Spleen (tissue), 11 donors: ENCODE results near the gene NPY. TPM values are rescaled to one million over a fixed set of nuclear protein-coding genes. Genes with fewer than 3 reads are reported as not detected.

Source experiments
- DNase-seq: peaks from one replicate; pipeline ENCODE4 v3.0.0-alpha.2; 2020
- H3K27ac ChIP-seq, 8 donors: fragments of 200-600 bp; sonication (generic) in 7 of 8; 1 replicate in 4 of 8; 2 replicates in 4 of 8; pipeline versions ENCODE4 v1.5.0 to v1.8.0; 2016 to 2021; ENCODE audit warnings: inconsistent platforms in 4 of 8, mild to moderate bottlenecking in 4 of 8, moderate library complexity in 1 of 8
- H3K27me3 ChIP-seq, 7 donors: fragments of 200-600 bp; sonication (generic) in 6 of 7; replicated peaks in 1 of 7; 1 replicate in 4 of 7; 2 replicates in 3 of 7; pipeline versions ENCODE4 v1.5.0 to v1.8.0; 2016 to 2021; ENCODE audit warnings: inconsistent platforms in 3 of 7, mild to moderate bottlenecking in 1 of 7
- H3K36me3 ChIP-seq, 6 donors: fragments of 200-600 bp; sonication (generic) in 5 of 6; 1 replicate in 4 of 6; 2 replicates in 2 of 6; pipeline versions ENCODE4 v1.5.0 to v1.8.0; 2016 to 2021; ENCODE audit warnings: inconsistent platforms in 2 of 6
- H3K4me1 ChIP-seq, 6 donors: fragments of 200-600 bp; sonication (generic) in 5 of 6; 1 replicate in 3 of 6; 2 replicates in 3 of 6; pipeline versions ENCODE4 v1.5.0 to v1.8.0; 2016 to 2021; ENCODE audit warnings: inconsistent platforms in 3 of 6
- H3K4me3 ChIP-seq, 8 donors: fragments of 200-600 bp; sonication (generic) in 7 of 8; 1 replicate in 4 of 8; 2 replicates in 4 of 8; pipeline versions ENCODE4 v1.5.0 to v1.8.0; 2016 to 2021; ENCODE audit warnings: inconsistent platforms in 4 of 8, mild to moderate bottlenecking in 4 of 8, moderate library complexity in 2 of 8
- H3K9me3 ChIP-seq, 8 donors: fragments of 200-600 bp; sonication (generic) in 7 of 8; 1 replicate in 4 of 8; 2 replicates in 4 of 8; pipeline versions ENCODE4 v1.5.0 to v1.8.0; 2016 to 2021; ENCODE audit warnings: inconsistent platforms in 4 of 8
- POLR2A ChIP-seq, 3 donors: fragments of 450-650 bp; IDR thresholded peaks; one replicate each; pipeline ENCODE4 v1.5.1; 2017; ENCODE audit warnings: antibody characterized with exemption in 3 of 3, mild to moderate bottlenecking in 1 of 3
- POLR2AphosphoS5 ChIP-seq, 3 donors: sonication (generic); formaldehyde crosslinking; IDR thresholded peaks; one replicate each; pipeline ENCODE4 v1.5.1; 2017; ENCODE audit warnings: antibody characterized with exemption in 3 of 3
- WGBS, 5 donors: extraction: QIAGEN DNeasy Blood & Tissue Kit in 3 of 5; methylation state at CpG; one replicate each; pipeline versions ENCODE4 v1.1.5 to v1.1.7; 2013 to 2018; 5-methylcytosine and 5-hydroxymethylcytosine counted together
- intact Hi-C: fragments of 100-400 bp; cut with DNase I; formaldehyde crosslinking; loops from one replicate; pipeline ENCODE4 v1.15.0; 2023; ENCODE audit warnings: low total_unique reads
- polyA plus RNA-seq, 3 donors: library from polyadenylated mRNA; stranded (reverse); fragments of 200-250 nt; gene quantifications; one replicate each; pipeline ENCODE4 v1.2.1, GENCODE V29; 2013
- total RNA-seq, 7 donors: library from RNA; depleted of rRNA in 3 of 7; stranded (reverse); fragments of >200 nt in 3 of 7; fragmentation: NEBNext Ultra II Directional in 4 of 7; extraction: Animal tissue kit (Norgen Biotek cat#: 25700) in 4 of 7; gene quantifications; one replicate each; pipeline versions ENCODE4 v1.1.0 to v1.2.1, GENCODE V29; 2016 to 2021
- TF ChIP-seq, protein P1 (sequence below), 11 experiments: fragments of 200-600 bp in 7 of 11; fragments of 450-650 bp in 4 of 11; sonication (generic) in 4 of 11; IDR thresholded peaks in 8 of 11; conservative IDR thresholded peaks in 3 of 11; 1 replicate in 7 of 11; 2 replicates in 4 of 11; pipeline versions ENCODE4 v1.4.0 to v1.8.0; 2016 to 2021; ENCODE audit warnings: antibody characterized with exemption in 11 of 11, inconsistent platforms in 4 of 11, mild to moderate bottlenecking in 1 of 11
- donor health status: healthy with polysubstance abuse.
- donor health status: DM: no; HTN: no; CAD: no; lungs with moderate emphysema.
- donor health status: DM: no; HTN: no; CAD: no.
- donor health status: Bipolar disorder and iron deficiency.
- donor health status: healthy.
- donor health status: DM: no; HTN: no; CAD: no.
- donor health status: DM: yes; HTN: yes; CAD: no.

The NPY gene
- total and polyA plus RNA-seq, 10 donors, result 0.56 to 1.1 TPM; not detected in 8

- no peaks in the 10 kb centered on the region for H3K27me3 ChIP-seq
- 55 to 94% (median 81%) methylated on average over 2 of the region's 2 CpGs for WGBS, 5 donors
- peaks cover 0 to 11% (median 4%) of the 10 kb centered on the region in 8 donors for H3K9me3 ChIP-seq
- no peaks in the 10 kb centered on the region for H3K4me1 ChIP-seq
- intact Hi-C loops, result no loop called here
- H3K27ac ChIP-seq, result no peak overlapping the region
- H3K36me3 ChIP-seq, result no peaks in the 10 kb centered on the region
- no peak overlapping the region for H3K4me3 ChIP-seq
- TF ChIP-seq, protein P1, sequence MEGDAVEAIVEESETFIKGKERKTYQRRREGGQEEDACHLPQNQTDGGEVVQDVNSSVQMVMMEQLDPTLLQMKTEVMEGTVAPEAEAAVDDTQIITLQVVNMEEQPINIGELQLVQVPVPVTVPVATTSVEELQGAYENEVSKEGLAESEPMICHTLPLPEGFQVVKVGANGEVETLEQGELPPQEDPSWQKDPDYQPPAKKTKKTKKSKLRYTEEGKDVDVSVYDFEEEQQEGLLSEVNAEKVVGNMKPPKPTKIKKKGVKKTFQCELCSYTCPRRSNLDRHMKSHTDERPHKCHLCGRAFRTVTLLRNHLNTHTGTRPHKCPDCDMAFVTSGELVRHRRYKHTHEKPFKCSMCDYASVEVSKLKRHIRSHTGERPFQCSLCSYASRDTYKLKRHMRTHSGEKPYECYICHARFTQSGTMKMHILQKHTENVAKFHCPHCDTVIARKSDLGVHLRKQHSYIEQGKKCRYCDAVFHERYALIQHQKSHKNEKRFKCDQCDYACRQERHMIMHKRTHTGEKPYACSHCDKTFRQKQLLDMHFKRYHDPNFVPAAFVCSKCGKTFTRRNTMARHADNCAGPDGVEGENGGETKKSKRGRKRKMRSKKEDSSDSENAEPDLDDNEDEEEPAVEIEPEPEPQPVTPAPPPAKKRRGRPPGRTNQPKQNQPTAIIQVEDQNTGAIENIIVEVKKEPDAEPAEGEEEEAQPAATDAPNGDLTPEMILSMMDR (IDR thresholded peaks at IDR 0.05 in 8 of 11, conservative IDR thresholded peaks at IDR 0.05 in 3 of 11), result no peak
- no peak for DNase-seq
These were observed 44.9 kb downstream of the NPY start for GRCh38 chr7:24328894-24329293.

- Histone ChIP-seq H3K9me3 (peaks cover 0 to 11% (median 4%) of the 10 kb centered on the region in 8 donors), H3K4me1 (no peaks in the 10 kb centered on the region), H3K27ac (no peak overlapping the region), H3K4me3 (no peak overlapping the region), H3K27me3 (peaks cover 0 to 22% (median 0%) of the 10 kb centered on the region in 7 donors), H3K36me3 (no peaks in the 10 kb centered on the region)
- no peak for DNase-seq
- no peak for TF ChIP-seq POLR2AphosphoS5 (IDR thresholded peaks at IDR 0.05)
- TF ChIP-seq POLR2A (IDR thresholded peaks at IDR 0.05), result no peak
- TF ChIP-seq, protein P1 (IDR thresholded peaks at IDR 0.05 in 8 of 11, conservative IDR thresholded peaks at IDR 0.05 in 3 of 11), result no peak
- WGBS, 5 donors, result 52 to 77% (median 59%) methylated on average over 2 of the region's 2 CpGs
- intact Hi-C loops, result no loop called here
These were observed 50.0 kb downstream of the NPY start for GRCh38 chr7:24334012-24334411.

DNA sequence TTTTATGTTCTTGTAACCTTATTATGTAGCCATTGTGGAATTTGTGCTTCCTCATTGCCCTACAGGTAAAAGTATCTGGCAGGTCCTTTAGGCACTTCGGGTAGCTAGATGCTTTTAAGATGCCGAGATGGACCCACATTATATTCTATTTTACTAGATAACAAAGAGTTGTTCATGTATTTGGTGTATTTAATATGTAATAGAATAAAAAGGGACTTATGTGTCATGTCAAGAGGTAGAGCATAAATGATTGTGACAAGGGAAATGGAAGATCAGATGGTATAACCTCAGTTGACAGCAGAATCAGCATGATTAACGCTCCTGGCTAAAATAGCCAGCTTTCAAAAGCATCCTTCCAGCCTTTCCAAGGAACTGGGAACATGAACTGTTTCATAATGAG is 50.6 kb downstream of the NPY start:
- WGBS, 5 donors, result 84 to 90% (median 87%) methylated on average over 3 of the region's 3 CpGs
- no peaks in the 10 kb centered on the region for H3K4me1 ChIP-seq
- H3K36me3 ChIP-seq, result no peaks in the 10 kb centered on the region
- no peak overlapping the region for H3K27ac ChIP-seq
- H3K4me3 ChIP-seq, result no peak overlapping the region
- TF ChIP-seq POLR2A (IDR thresholded peaks at IDR 0.05) (no peak), POLR2AphosphoS5 (IDR thresholded peaks at IDR 0.05) (no peak)
- TF ChIP-seq, protein P1 (IDR thresholded peaks at IDR 0.05 in 8 of 11, conservative IDR thresholded peaks at IDR 0.05 in 3 of 11), result no peak
- intact Hi-C loops, result no loop called here
- peaks cover 0 to 11% (median 4%) of the 10 kb centered on the region in 8 donors for H3K9me3 ChIP-seq
- DNase-seq, result no peak
- H3K27me3 ChIP-seq, result peaks cover 0 to 22% (median 0%) of the 10 kb centered on the region in 7 donors

DNA sequence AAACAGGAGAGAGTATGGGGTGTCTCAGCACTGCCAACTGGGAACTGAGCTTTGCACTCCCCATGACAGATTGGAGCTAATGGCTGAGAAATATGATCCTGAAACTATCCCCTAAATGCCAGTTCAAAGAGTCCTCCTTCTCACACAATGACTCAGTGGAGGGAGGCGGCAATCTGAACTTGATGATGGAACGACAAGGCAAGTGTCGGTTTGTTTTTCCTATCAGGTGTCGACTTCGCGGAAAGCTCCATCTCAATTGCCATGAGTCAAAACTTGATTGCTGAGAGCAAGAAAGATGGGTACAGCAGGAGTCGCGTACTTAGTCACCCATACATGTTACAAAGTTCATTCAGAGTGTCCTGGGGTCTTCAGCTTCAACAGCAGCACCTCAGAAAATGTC is 52.5 kb downstream of the NPY start:
- no peak overlapping the region for H3K27ac ChIP-seq
- H3K4me3 ChIP-seq, result no peak overlapping the region
- peaks cover 0 to 11% (median 4%) of the 10 kb centered on the region in 8 donors for H3K9me3 ChIP-seq
- H3K36me3 ChIP-seq, result no peaks in the 10 kb centered on the region
- H3K4me1 ChIP-seq, result no peaks in the 10 kb centered on the region
- TF ChIP-seq POLR2AphosphoS5 (IDR thresholded peaks at IDR 0.05), result no peak
- intact Hi-C loops, result no loop called here
- H3K27me3 ChIP-seq, result peaks cover 0 to 22% (median 0%) of the 10 kb centered on the region in 7 donors
- 56 to 70% (median 68%) methylated on average over 8 of the region's 8 CpGs for WGBS, 5 donors
- DNase-seq, result no peak

DNA sequence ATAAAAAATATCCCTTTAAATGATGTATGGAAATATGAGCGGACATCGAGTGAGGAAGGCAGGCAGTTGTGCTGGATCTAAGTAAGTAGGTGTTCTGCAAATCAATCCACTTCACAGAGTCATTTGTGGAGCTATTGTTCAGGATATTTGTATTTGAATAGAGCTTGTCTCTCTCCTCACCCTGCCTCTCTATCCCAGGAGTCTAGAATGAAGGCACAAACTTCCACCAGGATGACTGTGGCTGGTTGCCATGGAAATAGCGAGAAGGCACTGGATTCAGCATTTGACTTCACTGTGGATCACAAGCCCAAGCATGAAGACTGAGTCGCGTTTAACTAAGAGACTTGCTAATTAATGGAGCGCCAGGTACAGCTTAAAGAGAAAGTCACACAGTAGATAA is 53.2 kb downstream of the NPY start:
- H3K36me3 ChIP-seq, result no peaks in the 10 kb centered on the region
- 33 to 44% (median 42%) methylated on average over 6 of the region's 6 CpGs for WGBS, 5 donors
- TF ChIP-seq POLR2A (IDR thresholded peaks at IDR 0.05), result no peak
- TF ChIP-seq, protein P1 (IDR thresholded peaks at IDR 0.05 in 8 of 11, conservative IDR thresholded peaks at IDR 0.05 in 3 of 11), result no peak
- TF ChIP-seq POLR2AphosphoS5 (IDR thresholded peaks at IDR 0.05), result no peak
- no peak overlapping the region for H3K27ac ChIP-seq
- H3K4me1 ChIP-seq, result no peaks in the 10 kb centered on the region
- peaks cover 0 to 9% (median 2%) of the 10 kb centered on the region in 8 donors for H3K9me3 ChIP-seq
- DNase-seq, result no peak
- intact Hi-C loops, result no loop called here
- peaks cover 0 to 22% (median 0%) of the 10 kb centered on the region in 7 donors for H3K27me3 ChIP-seq
- H3K4me3 ChIP-seq, result no peak overlapping the region
